Measurements from ENCODE around the gene C1orf174. TPM values are rescaled to one million over a fixed set of nuclear protein-coding genes. Genes with fewer than 3 reads are reported as not detected.
A peak's percentile ranks its signal among the peaks of the same experiment; 100 is the strongest.

The C1orf174 gene
- total RNA-seq, 1 experiment from 2014 or later, result 41.2 TPM

DNA sequence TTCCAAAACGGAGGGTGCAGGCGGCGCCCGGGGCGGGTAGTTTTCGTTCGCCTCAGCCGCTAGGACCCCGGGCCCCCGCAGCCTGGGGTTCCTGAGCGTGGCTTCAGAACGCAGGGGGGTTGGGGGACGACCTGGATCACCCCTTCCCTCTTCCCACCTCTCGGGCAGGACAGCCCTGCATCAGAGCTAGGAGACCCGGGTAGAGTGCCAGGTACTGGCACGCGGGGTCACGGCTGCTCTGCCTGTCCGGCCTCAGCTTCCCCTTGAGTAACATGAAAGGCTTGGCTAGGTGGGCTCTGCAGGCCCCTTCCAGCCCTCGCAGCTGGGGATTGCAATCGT is 42.3 kb downstream of the C1orf174 start:
- Histone ChIP-seq H3K36me3 (ENCODE audit: control insufficient read depth, insufficient read depth, low read length) (peaks cover 2% of the 10 kb centered on the region; the same call in 1 of the 2 replicates), H3K9me3 (ENCODE audit: control insufficient read depth, insufficient read depth, low read depth, low read length) (no peaks in the 10 kb centered on the region), H3K4me3 (ENCODE audit: low read depth in 2 of 2, low read length in 2 of 2) (peak overlapping the region; percentile 65 to 78), H3K27ac (ENCODE audit: low read length) (peak overlapping the region; percentile 64), H3K27me3 (ENCODE audit: control insufficient read depth, insufficient read depth, low read length) (no peaks in the 10 kb centered on the region), H3K4me1 (ENCODE audit: control insufficient read depth, insufficient read depth, low read length) (peaks cover 12% of the 10 kb centered on the region)
- intact Hi-C loops (cut with micrococcal nuclease; ENCODE audit: unreplicated experiment) (loop anchor here (1.0 kb wide), 1 partner anchor 43 kb away; the partner anchor contains the start of gene C1orf174), in situ Hi-C loops (cut with HindIII; ENCODE audit: low pct_unique_long_range_greater_than_20kb, low sequenced_read_pairs) (no loop called here)
- ATAC-seq (no peak; the same call in 1 of the 2 replicates), DNase-seq (ENCODE audit: low read depth, low spot score) (no peak)
- TF ChIP-seq TCF7L2 (IDR thresholded peaks at IDR 0.05; ENCODE audit: low read depth, low read length) (no peak), POLR2AphosphoS5 (IDR thresholded peaks at IDR 0.05; ENCODE audit: low read depth, low read length) (no peak), CTCF (IDR thresholded peaks at IDR 0.05) (no peak), SIN3A (IDR thresholded peaks at IDR 0.05; ENCODE audit: borderline replicate concordance, insufficient read depth, low read depth, low read length) (no peak)
- TF ChIP-seq, protein P1, sequence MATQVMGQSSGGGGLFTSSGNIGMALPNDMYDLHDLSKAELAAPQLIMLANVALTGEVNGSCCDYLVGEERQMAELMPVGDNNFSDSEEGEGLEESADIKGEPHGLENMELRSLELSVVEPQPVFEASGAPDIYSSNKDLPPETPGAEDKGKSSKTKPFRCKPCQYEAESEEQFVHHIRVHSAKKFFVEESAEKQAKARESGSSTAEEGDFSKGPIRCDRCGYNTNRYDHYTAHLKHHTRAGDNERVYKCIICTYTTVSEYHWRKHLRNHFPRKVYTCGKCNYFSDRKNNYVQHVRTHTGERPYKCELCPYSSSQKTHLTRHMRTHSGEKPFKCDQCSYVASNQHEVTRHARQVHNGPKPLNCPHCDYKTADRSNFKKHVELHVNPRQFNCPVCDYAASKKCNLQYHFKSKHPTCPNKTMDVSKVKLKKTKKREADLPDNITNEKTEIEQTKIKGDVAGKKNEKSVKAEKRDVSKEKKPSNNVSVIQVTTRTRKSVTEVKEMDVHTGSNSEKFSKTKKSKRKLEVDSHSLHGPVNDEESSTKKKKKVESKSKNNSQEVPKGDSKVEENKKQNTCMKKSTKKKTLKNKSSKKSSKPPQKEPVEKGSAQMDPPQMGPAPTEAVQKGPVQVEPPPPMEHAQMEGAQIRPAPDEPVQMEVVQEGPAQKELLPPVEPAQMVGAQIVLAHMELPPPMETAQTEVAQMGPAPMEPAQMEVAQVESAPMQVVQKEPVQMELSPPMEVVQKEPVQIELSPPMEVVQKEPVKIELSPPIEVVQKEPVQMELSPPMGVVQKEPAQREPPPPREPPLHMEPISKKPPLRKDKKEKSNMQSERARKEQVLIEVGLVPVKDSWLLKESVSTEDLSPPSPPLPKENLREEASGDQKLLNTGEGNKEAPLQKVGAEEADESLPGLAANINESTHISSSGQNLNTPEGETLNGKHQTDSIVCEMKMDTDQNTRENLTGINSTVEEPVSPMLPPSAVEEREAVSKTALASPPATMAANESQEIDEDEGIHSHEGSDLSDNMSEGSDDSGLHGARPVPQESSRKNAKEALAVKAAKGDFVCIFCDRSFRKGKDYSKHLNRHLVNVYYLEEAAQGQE (IDR thresholded peaks at IDR 0.05; ENCODE audit: insufficient read depth in 1 of 2, low read depth in 2 of 2, low read length in 1 of 2), result no peak
- BruUV-seq (replicated peaks), result no TSS peak
- ChIA-PET CTCF (interaction anchor here (0.6 to 1.1 kb wide), 2 partner anchors 9 to 29 kb away, joined by 3 to 10 read pairs; no protein-coding TSS in a partner anchor), POLR2A (no interaction called here)

DNA sequence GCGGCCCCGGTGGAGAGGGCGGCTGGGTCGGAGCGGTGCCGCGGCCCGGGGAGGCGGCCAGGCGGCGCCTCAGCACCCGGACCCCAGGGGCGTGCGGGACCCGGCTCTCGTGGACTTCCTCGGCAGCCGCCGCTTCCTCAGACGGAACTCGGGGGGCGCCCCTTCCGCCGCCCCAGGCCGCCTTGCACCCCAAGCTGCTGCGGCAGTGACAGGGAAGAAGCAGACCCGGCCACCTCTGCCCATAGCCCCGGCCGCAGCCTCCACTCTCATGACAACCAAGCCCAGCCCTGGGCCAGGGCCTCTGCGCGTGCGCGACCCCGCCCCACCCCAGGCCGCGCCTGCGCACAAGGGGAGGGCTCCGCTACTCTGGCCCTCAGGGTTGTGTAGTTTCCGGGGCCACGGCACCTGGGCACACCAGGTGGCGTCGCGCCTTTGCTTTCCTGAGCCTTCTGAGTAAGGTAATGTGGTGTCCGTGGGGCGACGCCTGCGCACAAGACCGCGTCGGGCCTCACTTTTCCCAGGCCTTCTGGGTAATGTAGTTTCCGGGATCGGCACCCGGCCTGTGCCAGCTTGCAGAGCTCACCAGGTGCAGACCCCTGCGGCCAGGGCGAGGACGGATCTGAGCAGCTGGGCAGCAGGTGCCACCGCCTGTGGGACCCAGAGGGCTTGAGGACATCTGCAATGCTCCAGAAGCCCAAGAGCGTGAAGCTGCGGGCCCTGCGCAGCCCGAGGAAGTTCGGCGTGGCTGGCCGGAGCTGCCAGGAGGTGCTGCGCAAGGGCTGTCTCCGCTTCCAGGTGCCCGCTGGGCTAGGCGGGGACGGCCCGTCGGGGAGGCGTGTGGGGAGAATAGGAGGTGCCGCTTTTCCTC is 42.9 kb downstream of the C1orf174 start, which contains the start of the genes CEP104 and DFFB:
Gene CEP104, minus strand, starts transcription at position 289 of the 868 bp plus-strand sequence. CDS start 4,804 bp downstream, outside the sequence.
Gene DFFB, plus strand, starts transcription at position 554 of the 868 bp plus-strand sequence. Its CDS starts 128 bp downstream, at position 682.
- H3K36me3 ChIP-seq (ENCODE audit: control insufficient read depth, insufficient read depth, low read length), result peaks cover 2% of the 10 kb centered on the region; the same call in 1 of the 2 replicates
- no peaks in the 10 kb centered on the region for H3K27me3 ChIP-seq (ENCODE audit: control insufficient read depth, insufficient read depth, low read length)
- BruUV-seq (replicated peaks), result no TSS peak
- peaks cover 12% of the 10 kb centered on the region for H3K4me1 ChIP-seq (ENCODE audit: control insufficient read depth, insufficient read depth, low read length)
- ATAC-seq (peak; percentile 95), DNase-seq (ENCODE audit: low read depth, low spot score) (peak; percentile 89)
- H3K4me3 ChIP-seq (ENCODE audit: low read depth in 2 of 2, low read length in 2 of 2), result peak within 1 kb of the TSS; percentile 65 to 78
- ChIA-PET POLR2A (no interaction called here), CTCF (interaction anchor here (1.1 kb wide), 1 partner anchor 29 kb away, joined by 3 read pairs; no protein-coding TSS in a partner anchor)
- TF ChIP-seq, protein P1 (IDR thresholded peaks at IDR 0.05; ENCODE audit: insufficient read depth in 1 of 2, low read depth in 2 of 2, low read length in 1 of 2), result no peak
- TF ChIP-seq TCF7L2 (IDR thresholded peaks at IDR 0.05; ENCODE audit: low read depth, low read length) (no peak), POLR2AphosphoS5 (IDR thresholded peaks at IDR 0.05; ENCODE audit: low read depth, low read length) (peak; percentile 58; the same call in 1 of the 2 replicates), CTCF (IDR thresholded peaks at IDR 0.05) (peak; percentile 77), SIN3A (IDR thresholded peaks at IDR 0.05; ENCODE audit: borderline replicate concordance, insufficient read depth, low read depth, low read length) (0 out of 2 replicates have a peak, but pooled peaks have one; percentile 3)
- in situ Hi-C loops (cut with HindIII; ENCODE audit: low pct_unique_long_range_greater_than_20kb, low sequenced_read_pairs) (no loop called here), intact Hi-C loops (cut with micrococcal nuclease; ENCODE audit: unreplicated experiment) (loop anchor here (1.0 kb wide), 1 partner anchor 43 kb away; the partner anchor contains the start of gene C1orf174)
- H3K27ac ChIP-seq (ENCODE audit: low read length), result peak within 1 kb of the TSS; percentile 70
- no peaks in the 10 kb centered on the region for H3K9me3 ChIP-seq (ENCODE audit: control insufficient read depth, insufficient read depth, low read depth, low read length)

Data from Panc1 (cell line).